Activated CD4-positive, alpha-beta T cell treated with anti-CD3 and anti-CD28 coated beads for 4 hours (primary cell): ENCODE data around the gene UQCRH.

Experiments used
- DNase-seq, 2 donors: peaks; one replicate each; pipeline ENCODE4 v3.0.0-alpha.2; 2020

UQCRH gene

GRCh38 chr1:46303038-46303871 lies at the start of gene UQCRH, which contains the start of gene LRRC41:
UQCRH (plus strand) TSS chr1:46303698; CDS start chr1:46303767, 69 bp downstream.
LRRC41 (minus strand) TSS chr1:46303616; CDS start chr1:46303322, 294 bp downstream.
- peak; percentile 91 to 92 for DNase-seq

- DNase-seq = no peak
These were observed 48.8 kb upstream of the UQCRH start for GRCh38 chr1:46254668-46255067.

- DNase-seq = no peak
These were observed 47.0 kb upstream of the UQCRH start for GRCh38 chr1:46256523-46256922.

- no peak for DNase-seq
These were observed 41.0 kb upstream of the UQCRH start for GRCh38 chr1:46262508-46262907.

- no peak for DNase-seq
These were observed 40.4 kb upstream of the UQCRH start for GRCh38 chr1:46263146-46263545.

- DNase-seq = no peak
These were observed 34.9 kb upstream of the UQCRH start for GRCh38 chr1:46268578-46268977.

- DNase-seq = no peak
These were observed 29.1 kb upstream of the UQCRH start for GRCh38 chr1:46274225-46275029.

GRCh38 chr1:46275030-46275337 lies 28.5 kb upstream of the UQCRH start:
- no peak for DNase-seq

- no peak for DNase-seq
These were observed 25.7 kb upstream of the UQCRH start for GRCh38 chr1:46277658-46278373.

- DNase-seq = no peak
These were observed 24.7 kb upstream of the UQCRH start for GRCh38 chr1:46278807-46279206.

GRCh38 chr1:46280092-46280491 lies 23.4 kb upstream of the UQCRH start:
- no peak for DNase-seq

- no peak for DNase-seq
These were observed 22.5 kb upstream of the UQCRH start for GRCh38 chr1:46281021-46281420.

- no peak for DNase-seq
These were observed 19.4 kb upstream of the UQCRH start for GRCh38 chr1:46284058-46284457.

GRCh38 chr1:46284597-46285564 lies 18.6 kb upstream of the UQCRH start:
- no peak for DNase-seq

GRCh38 chr1:46285730-46286477 lies 17.6 kb upstream of the UQCRH start:
- DNase-seq = peak in 1 of 2 donors; percentile 8

GRCh38 chr1:46288485-46289133 lies 14.9 kb upstream of the UQCRH start:
- DNase-seq = no peak

- DNase-seq = no peak
These were observed 14.4 kb upstream of the UQCRH start for GRCh38 chr1:46289134-46289494.

GRCh38 chr1:46289976-46290375 lies 13.5 kb upstream of the UQCRH start:
- no peak for DNase-seq

GRCh38 chr1:46295306-46295705 lies 8.2 kb upstream of the UQCRH start:
- no peak for DNase-seq

GRCh38 chr1:46298387-46298786 lies 5.1 kb upstream of the UQCRH start:
- DNase-seq = no peak
